ENCODE measurements around the gene ENGASE.
A peak's percentile ranks its signal among the peaks of the same experiment; 100 is the strongest.

DNA sequence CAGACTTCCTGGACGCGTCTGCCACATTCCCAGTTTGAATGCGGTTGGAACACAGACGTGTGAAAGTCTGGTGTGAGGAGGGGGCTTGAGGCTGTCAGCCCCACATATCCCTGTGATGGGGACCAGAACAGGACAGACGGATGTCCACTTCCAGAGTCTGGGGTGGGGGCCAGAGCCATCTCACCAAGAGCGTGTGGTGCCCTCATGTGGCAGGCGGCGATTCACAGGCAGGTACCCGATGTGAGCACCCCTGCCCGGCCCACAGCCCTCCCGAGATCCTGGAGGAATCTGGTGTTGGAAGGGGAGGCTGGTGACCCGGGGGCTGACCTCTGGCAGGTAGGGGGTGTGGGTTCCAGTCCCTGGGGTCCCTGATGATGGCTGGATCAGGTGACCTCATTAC lies 51.5 kb downstream of the ENGASE start:
- TF ChIP-seq, protein P1, sequence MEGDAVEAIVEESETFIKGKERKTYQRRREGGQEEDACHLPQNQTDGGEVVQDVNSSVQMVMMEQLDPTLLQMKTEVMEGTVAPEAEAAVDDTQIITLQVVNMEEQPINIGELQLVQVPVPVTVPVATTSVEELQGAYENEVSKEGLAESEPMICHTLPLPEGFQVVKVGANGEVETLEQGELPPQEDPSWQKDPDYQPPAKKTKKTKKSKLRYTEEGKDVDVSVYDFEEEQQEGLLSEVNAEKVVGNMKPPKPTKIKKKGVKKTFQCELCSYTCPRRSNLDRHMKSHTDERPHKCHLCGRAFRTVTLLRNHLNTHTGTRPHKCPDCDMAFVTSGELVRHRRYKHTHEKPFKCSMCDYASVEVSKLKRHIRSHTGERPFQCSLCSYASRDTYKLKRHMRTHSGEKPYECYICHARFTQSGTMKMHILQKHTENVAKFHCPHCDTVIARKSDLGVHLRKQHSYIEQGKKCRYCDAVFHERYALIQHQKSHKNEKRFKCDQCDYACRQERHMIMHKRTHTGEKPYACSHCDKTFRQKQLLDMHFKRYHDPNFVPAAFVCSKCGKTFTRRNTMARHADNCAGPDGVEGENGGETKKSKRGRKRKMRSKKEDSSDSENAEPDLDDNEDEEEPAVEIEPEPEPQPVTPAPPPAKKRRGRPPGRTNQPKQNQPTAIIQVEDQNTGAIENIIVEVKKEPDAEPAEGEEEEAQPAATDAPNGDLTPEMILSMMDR (conservative IDR thresholded peaks at IDR 0.05; ENCODE audit: low read depth, low read length), result peak; percentile 70
- no peak for TF ChIP-seq EZH2 (IDR thresholded peaks at IDR 0.05; ENCODE audit: low read length, unreplicated experiment)

Data from PC-3 (cell line).